ENCODE data around the gene ATAD1.

Gene ATAD1

DNA sequence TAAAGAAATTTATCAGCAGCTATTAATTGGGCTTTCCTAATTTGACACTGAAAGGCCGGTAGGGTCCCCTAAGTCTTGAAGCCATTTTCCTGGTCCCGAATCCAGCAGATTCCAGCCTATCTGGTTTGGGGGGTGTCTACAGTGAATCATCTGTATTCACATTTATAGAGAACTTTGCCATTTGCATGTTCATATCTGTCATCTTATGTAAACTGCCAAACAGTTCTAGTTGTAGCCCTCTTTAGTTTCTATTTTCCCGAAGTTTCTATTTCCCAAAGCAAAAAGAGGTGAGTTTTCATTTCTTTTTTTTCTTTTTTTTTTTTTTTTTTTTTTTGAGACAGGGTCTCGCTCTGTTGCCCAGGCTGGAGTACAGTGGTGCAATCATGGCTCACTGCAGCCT, 110.8 kb downstream of the ATAD1 start:
- no peak for DNase-seq

- DNase-seq: no peak
Observed at GRCh38 chr10:87706731-87707130, 111.3 kb downstream of the ATAD1 start.

GRCh38 chr10:87705339-87705738, 112.7 kb downstream of the ATAD1 start:
- DNase-seq: no peak

GRCh38 chr10:87703771-87704170, 114.3 kb downstream of the ATAD1 start:
- no peak for DNase-seq

GRCh38 chr10:87702973-87703294, 115.1 kb downstream of the ATAD1 start:
- DNase-seq: no peak

GRCh38 chr10:87702260-87702972, 115.6 kb downstream of the ATAD1 start:
- DNase-seq: no peak

Measured in RPMI8226 (cell line).